HL-60 (cell line): ENCODE results near the gene ZBTB47.

Experiments
- GABPA ChIP-seq: IDR thresholded peaks from 2 replicates; pipeline ENCODE4 v1.6.1; 2012; ENCODE audit warnings: low read depth
- TF ChIP-seq, protein P1 (sequence below): IDR thresholded peaks from one replicate; pipeline ENCODE4 v1.5.1; 2011; ENCODE audit warnings: low read length, control low read depth, inconsistent platforms; ENCODE audit not compliant: insufficient read depth

DNA sequence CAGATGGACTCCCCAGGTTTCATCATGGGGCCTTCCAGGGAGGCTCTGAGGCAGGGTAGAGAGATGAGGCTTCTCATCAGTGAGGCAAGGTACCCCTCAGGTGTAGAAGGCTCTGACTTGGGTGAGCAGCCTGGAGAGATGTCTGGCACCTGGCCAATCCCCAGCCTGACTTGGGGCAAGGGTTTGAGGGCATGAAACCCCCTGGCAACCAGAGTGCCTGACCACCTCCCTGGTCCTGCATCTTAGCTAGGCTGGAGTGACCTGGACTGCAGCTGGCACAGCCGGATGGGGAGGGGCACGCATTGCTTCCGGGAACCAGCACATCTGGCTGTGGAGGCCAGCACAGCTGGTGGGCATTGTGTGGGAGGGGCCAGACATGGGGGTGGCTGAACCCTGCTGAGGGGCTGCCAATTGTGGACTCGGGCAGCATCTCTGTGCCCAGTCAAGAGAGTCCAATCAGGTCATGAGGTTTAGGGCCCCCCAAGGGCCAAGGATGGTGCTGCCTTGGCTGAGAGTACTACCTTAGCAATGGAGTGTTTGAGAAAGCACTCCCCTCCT is 1.9 kb downstream of the ZBTB47 start:
- TF ChIP-seq, protein P1, sequence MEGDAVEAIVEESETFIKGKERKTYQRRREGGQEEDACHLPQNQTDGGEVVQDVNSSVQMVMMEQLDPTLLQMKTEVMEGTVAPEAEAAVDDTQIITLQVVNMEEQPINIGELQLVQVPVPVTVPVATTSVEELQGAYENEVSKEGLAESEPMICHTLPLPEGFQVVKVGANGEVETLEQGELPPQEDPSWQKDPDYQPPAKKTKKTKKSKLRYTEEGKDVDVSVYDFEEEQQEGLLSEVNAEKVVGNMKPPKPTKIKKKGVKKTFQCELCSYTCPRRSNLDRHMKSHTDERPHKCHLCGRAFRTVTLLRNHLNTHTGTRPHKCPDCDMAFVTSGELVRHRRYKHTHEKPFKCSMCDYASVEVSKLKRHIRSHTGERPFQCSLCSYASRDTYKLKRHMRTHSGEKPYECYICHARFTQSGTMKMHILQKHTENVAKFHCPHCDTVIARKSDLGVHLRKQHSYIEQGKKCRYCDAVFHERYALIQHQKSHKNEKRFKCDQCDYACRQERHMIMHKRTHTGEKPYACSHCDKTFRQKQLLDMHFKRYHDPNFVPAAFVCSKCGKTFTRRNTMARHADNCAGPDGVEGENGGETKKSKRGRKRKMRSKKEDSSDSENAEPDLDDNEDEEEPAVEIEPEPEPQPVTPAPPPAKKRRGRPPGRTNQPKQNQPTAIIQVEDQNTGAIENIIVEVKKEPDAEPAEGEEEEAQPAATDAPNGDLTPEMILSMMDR = no peak
- no peak for TF ChIP-seq GABPA
